ENCODE data around the gene CDYL2.

CDYL2 gene

DNA sequence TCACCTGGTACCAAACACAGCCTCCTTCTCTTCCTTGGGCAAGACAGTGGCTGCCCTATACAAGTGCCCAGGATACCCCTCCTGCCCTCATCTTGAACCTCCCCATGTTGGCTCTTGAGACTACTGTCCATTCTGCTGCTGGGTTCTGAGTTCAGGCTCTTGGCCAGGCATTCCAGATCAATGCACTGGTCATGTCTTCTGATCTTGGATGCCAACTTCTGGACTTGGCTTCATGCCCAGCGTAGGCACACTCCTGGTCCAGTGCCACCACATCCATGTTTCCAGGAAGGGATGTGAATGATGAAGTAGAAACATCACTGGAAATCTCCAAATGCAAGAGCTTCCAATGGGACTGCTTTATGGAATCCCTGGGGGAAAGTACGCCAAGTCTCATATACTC lies 212.1 kb downstream of the CDYL2 start:
- DNase-seq (ENCODE audit: low spot score), result no peak

DNA sequence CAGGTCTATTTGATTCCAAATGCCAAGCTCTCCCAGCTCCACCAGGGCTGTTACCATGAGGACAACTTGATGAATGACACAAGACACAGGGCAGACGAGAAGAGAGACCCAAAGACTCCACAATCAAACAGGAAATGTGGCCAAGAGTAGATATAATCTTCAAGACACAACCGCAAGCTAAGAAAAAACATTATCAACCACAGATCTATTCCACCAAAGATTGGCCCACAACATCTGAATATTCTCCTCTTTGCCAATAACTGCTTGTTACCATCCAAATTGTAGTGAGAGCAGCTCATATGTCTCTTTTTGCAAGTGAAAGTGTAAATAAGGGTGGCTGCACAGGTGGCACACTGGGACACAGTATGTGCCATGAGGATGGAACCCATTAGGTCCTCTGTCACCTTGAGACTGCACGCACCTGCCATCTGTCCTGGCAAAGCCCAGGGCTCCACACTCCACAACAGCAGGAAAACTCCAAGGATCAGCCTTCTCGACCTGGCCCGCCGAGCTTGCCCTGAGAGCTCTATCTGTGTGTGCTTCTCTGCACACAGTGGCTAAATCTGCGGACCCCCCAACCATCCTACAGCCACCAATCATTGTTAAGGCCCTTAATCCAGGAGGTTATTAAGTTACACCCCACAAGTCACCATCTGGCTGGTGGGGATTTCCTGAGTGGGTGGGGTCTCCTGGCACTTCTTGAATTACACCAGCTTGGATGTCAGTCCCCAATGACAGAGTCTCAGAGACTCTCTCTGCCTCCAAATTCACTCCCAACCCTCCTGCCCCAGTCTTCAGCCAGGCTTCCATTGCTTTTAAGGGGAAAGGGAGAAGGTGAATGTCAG lies 213.1 kb downstream of the CDYL2 start:
- DNase-seq (ENCODE audit: low spot score), result no peak

DNA sequence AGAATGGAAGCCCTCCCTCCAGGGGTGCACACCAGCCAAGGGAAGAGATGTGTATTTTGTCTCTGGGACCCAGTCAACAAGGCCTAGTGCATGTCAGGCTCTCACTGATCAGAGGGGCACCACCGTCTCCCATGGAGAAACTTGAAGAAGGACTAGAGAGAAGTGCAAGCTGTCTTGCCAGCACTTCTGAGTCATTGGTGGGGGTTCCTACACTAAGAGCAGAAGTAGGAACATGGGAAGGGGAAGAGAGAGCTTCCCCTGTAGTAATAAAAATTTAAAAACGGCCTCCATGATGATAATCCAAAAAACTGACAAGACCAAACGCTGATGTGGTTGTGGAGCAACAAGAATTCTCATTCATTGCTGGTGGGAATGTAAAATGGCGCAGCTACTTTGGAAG lies 217.3 kb downstream of the CDYL2 start:
- DNase-seq (ENCODE audit: low spot score), result no peak

DNA sequence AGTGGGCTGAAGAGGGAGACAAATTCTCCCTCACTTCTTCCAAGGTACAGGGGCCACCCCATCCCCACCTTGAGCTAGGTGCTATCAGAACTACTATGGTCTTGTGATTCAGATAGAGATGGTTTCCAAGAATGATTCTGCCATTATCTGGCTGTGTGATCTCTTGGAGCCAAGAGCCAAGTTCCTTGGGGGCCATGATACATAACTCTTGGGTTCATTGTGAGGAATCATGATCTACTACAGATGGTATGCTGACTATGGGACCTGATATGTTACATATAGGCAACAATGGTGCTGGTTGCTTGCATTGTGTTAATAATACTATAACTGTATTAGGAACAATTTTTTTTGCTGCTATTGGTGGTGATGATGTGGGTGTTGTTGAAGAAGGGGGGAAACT lies 217.9 kb downstream of the CDYL2 start:
- DNase-seq (ENCODE audit: low spot score), result no peak

DNA sequence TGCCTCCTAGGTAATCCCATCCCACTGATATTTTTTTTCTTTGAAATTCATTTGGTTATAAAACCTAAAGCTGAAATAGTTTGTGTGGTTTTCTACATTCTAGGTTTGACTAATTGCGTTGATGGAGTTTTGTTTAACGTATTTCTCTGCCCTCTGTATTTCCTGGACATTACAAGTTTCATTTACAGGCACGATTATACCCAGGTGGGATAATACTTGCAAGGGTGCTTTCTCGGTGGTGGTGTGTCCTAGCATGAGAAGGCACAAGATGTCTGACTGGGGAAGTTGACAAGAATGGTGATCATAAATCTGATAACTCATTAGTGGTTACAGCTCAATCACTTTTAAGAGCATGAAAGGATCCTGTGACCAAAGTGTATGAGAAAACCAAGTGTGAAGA lies 218.6 kb downstream of the CDYL2 start:
- no peak for DNase-seq (ENCODE audit: low spot score)

DNA sequence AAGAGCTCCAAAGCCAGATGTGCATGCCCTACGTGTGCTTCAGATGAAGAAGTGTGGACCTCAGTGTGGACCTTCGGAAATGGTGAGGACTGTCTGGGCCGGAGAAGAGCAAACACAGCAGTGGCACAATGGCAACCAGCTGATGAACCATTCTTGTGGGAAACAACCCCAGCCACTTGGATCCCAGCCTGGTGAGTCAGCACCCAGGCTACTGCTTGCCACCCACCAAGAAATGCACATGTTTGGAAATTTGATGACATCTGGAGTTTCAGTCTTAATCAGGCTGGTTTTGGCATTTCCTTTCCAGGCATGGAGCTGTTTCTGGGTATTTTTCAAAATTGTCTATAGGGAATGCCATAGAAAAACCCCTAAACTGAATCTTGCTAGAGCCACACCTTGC lies 220.9 kb downstream of the CDYL2 start:
- peak; percentile 26 for DNase-seq (ENCODE audit: low spot score)

DNA sequence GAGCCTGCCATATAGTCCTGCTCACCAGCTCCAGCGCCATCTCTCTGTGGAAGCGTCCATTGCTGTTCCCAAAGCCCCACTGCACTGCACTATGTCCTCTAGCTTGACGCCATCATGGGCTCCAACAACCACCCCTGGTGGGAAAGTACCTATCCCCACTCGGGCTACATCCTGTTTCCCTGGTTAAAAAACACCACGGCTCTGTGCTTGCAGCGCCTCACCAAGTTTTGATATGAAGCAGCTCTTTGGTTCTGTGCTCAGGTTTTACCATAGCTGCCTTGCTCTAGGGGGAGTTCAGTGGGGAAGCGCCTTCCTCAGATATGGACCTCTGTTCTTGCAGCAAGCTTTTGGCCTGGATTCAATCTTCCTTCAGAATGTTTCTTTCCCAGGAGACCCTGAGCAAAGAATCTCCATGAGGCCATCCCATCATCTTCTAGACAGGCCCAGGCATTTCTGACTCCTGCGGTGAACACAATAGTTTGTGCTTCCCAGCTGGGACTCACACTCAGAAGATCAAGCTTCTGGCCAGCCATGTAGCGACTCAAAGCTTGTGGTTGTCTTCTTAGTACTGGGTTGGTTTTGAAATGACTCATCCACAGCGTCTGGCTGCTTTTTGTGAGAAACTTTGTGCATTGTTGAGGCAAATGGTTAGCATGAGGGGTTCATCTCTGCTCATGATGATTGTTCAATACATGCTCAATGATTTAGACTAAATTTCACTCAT lies 224.1 kb downstream of the CDYL2 start:
- no peak for DNase-seq (ENCODE audit: low spot score)

DNA sequence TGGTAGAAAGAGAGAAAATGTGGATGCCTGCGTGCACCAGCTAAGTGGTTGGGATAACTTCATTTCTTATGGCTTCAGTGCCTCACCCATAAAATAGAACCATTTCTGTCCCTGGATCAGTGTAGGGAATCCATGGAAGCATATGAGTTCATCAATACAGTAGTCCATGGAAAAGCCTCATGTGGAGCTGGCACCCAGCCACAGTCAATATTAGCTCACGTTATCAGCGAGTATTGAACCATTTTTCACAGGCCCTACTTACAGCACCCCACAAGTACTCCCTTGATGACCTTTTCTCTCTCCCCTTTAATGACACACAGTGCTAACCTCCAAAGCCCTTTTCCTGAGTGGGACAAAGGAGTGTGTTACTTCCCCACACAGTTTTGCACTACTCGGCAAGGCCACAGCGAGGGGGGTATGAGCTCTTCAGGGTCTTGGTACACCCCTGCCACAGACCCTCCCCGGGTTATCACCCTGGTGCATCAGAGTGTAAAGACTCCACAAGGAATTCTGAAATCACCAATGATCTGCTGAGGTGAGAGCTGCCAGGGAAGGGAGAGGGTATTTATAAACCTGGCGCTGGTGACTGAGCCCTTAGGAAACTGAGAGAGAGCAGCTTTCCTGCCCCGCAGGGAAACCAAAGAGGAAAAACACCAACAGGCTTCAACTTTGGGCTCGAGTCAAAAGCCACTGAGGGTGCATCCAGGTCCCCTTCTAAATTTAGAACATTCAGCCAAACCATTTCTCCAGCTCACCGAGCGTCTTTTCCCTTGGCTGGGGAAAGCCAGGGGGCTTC lies 226.7 kb downstream of the CDYL2 start:
- peak; percentile 17 for DNase-seq (ENCODE audit: low spot score)

DNA sequence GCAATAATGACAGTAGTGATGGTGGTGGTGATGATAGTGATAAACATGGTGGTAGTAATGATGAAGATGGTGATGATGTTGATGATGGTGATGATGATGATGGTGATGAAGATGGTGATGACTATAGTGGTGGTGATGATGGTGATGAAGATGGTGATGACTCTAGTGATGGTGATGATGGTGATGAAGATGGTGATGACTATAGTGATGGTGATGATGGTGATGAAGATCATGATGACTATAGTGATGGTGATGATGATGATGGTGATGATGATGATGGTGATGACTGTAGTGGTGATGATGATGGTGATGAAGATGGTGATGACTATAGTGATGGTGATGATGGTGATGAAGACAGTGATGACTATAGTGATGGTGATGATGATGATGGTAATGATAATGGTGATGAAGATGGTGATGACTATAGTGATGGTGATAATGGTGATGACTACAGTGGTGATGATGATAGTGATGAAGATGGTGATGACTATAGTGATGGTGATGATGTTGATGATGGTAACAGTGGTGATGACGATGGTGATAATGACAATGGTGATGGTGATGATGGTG lies 228.0 kb downstream of the CDYL2 start:
- DNase-seq (ENCODE audit: low spot score), result no peak

DNA sequence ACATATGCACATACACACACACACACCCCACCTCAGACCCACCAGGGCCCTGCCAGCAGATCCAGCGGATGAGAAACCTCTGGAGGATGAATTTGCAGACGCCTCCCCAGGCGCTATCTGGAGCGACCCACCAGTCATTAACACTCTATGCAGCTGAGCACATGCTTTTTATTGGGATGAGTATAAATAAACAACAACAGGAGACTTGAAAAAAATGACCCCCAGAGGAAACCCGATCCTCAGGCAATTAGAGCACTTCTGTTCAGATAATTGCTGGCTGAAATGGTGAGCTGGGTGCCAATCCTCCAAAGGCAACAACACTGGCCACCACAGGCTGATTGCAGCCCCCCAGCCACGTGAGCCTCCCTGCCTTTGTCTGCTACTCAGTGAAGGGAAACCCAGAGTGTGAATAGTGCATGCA lies 230.7 kb downstream of the CDYL2 start:
- no peak for DNase-seq (ENCODE audit: low spot score)

DNA sequence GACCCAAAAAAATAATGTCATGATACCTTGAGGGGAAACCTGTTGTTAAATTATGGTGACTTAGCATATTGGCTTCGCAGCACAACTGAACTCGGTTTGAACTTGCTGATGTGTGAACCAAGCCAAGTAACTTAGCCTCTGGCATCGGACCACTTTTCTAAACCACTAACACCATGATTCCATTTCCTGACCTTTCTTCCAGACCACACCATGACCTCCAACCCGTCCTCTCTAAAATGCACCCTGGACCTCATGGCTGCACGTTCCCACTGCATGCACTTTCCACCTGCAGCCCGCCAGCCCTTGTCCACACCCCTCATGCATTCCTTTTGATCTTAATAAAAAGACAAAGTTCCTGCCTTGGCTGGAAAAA lies 234.3 kb downstream of the CDYL2 start:
- DNase-seq (ENCODE audit: low spot score), result no peak

DNA sequence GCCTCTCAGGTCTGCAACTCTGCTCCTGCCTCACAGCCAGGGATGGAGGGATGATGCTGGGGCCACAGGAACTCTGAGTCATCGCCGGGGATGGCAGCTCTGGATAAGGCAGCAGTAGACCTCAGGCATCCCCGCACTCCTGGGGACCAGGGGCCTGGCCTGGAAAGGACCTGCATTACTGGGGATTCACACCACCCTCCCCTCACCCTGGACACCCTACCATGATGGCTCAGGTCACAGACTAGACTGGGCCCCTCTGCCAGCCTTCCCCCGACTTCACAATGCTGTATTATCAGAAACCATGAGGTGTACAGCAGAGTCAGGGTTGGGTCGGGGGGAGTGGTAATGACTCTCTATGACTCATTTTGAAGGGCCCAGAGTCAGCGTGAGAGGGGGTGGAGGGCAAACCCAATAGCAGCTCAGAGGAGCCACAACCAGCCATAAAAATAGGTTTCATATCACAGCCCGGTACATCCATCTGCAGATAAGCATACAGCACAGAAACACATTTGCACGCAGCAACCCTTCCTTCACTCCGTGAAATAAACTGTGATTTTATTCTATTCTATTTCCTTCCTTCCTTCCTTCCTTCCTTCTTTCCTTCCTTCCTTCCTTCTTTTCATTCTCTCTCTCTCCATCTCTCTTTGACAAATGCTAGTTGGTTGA lies 234.8 kb downstream of the CDYL2 start:
- DNase-seq (ENCODE audit: low spot score), result no peak

DNA sequence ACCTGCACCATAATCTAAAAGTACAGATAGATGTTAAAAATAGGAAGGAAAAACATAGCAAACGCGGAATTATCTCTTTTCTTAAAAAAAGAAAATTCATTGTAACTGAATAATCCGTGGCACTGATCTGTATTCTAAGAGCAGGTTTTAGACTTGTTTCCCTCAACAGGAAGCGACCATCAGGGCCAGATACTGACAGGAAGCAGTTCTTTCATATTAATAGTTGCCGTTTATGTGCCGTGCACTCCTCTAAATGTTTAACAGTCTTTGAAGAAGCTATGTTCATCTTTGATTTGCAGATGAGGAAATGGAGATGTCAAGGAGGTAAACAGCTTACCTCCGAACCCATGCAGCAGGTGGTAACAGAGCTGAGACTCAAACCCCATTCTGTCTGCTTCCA lies 240.0 kb downstream of the CDYL2 start:
- no peak for DNase-seq (ENCODE audit: low spot score)

DNA sequence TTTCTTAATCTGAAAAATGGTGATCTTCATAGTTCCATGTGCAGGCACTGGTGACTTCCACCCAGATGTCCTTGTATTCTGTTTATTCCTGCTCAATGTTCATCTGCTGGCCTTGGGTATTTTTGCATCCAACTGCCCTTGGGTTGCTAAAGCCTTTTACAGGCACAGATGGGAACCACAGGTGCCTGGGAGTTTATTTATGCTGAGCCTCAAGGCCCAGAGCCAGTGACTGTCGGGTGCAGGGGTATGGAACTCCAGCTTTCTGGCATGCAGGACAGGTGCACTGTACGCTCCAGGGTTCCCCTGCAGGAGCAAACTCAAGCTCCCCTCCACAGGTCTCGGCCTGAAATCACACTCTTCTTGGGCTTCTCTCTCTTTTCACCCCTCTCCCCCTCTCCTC lies 241.3 kb downstream of the CDYL2 start:
- DNase-seq (ENCODE audit: low spot score), result no peak

DNA sequence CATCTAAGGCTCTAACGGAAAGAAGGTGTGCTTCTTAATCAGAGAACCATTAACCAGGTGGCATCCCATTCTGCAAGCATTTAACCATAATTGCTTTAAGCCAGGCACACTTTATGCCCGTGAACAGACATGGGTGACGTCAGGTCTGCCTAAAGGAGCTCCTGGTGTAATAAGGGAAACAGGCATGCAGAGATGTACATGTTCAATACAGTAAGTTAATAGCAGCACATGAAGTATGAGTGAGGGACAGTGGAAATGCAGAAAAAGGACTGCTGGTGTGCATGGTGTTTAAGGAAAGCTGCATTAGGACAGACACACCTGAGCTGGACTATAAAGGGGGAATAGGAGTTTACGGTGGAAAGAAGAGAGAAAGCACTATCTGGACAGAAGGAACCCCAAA lies 245.0 kb downstream of the CDYL2 start:
- DNase-seq (ENCODE audit: low spot score), result no peak

DNA sequence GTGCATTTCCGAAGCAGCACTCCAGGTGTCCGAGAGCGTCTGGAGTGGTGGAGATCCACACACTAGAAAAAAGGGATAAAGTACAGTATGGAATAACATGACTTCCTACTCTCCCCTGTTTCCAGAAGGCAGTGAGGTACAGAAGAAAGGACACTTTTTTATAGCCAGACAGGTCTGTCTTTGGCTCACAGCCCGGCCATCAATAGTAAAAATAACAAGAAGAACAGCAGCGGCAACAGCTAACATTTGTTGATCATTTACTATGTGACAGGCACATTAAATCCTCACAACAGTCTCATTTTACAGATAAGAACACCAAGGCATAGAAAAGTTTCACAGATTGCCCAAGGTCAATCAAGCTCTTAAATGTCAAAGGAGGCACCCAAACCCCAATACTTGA lies 247.4 kb downstream of the CDYL2 start:
- no peak for DNase-seq (ENCODE audit: low spot score)

DNA sequence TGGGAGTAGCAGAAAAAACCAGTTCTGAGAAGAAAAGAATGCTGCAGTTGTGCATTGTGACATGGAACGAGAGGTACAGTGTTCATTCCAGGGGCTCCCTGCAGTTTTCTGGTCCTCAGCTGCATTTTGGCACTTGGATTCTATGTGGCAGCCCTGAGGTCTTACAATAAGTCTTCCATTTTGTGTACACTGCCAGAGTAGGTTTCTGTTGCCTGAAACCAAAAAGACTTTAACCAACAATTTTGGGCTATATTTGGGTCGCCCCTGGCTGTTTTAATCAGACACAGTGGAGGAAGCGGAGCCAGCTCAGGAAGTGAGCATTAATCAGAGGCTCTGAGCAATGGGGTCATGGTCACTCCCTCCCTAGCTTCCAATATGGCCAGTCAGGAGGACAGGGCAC lies 247.9 kb downstream of the CDYL2 start:
- DNase-seq (ENCODE audit: low spot score), result no peak

DNA sequence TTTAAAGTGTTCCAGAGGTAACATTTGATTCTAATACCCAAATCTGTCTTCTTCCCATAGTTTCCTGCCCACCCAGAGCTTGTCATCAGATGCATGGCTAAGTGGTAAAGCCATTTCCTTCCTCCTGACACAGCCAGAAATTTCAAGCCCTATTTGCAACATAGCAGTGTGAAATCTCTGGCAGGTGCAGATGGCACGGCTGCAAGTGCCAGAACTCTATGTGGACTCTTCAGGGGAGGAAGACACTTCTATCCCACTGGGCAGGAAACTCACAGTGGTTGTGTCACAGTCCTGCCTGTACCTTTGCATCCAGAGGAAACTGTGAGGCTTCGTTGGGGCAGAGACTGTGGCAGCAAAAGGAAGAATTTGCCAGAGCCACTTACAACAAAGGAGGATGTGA lies 250.4 kb downstream of the CDYL2 start:
- peak; percentile 8 for DNase-seq (ENCODE audit: low spot score)

DNA sequence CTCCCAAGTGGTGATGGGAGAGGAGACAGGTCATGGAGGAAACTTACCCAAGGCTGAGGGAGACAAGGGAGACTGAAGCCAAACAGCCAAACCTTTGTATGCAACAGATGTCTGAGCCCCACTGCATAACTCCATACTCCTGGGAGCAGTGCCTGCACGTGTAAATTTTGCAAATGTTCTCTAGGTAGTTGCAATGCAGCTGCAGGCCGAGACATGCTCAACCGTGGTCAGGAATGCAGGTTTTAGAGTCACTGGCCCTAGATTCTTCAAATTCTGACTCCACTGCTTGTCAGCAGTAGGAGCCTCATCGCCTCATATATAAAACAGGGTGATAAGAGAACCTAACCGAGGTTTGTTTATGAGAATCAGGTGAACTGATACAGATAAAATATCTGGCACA lies 252.1 kb downstream of the CDYL2 start:
- no peak for DNase-seq (ENCODE audit: low spot score)

Measured in pons (tissue), 1 donor.